Upper lobe of left lung (tissue), 4 donors: Measurements from ENCODE around the gene HEATR5B.

Source experiments
- EP300 ChIP-seq, 4 donors: sonication (generic); formaldehyde crosslinking; IDR thresholded peaks; one replicate each; pipeline ENCODE4 v1.5.1; 2017; ENCODE audit warnings: antibody characterized with exemption in 4 of 4, control low read depth in 2 of 4
- POLR2A ChIP-seq, 4 donors: fragments of 450-650 bp; IDR thresholded peaks; one replicate each; pipeline ENCODE4 v1.5.1; 2016 to 2017; ENCODE audit warnings: antibody characterized with exemption in 4 of 4, mild to moderate bottlenecking in 2 of 4
- POLR2AphosphoS5 ChIP-seq, 2 donors: sonication (generic); formaldehyde crosslinking; IDR thresholded peaks; one replicate each; pipeline ENCODE4 v1.5.1; 2017; ENCODE audit warnings: antibody characterized with exemption in 2 of 2
- TF ChIP-seq, protein P1 (sequence below), 6 experiments: fragments of 450-650 bp in 4 of 6; fragments of 200-600 bp in 2 of 6; sonication (generic) in 2 of 6; IDR thresholded peaks; one replicate each; pipeline ENCODE4 v1.5.1; 2016 to 2019; ENCODE audit warnings: antibody characterized with exemption in 6 of 6

DNA sequence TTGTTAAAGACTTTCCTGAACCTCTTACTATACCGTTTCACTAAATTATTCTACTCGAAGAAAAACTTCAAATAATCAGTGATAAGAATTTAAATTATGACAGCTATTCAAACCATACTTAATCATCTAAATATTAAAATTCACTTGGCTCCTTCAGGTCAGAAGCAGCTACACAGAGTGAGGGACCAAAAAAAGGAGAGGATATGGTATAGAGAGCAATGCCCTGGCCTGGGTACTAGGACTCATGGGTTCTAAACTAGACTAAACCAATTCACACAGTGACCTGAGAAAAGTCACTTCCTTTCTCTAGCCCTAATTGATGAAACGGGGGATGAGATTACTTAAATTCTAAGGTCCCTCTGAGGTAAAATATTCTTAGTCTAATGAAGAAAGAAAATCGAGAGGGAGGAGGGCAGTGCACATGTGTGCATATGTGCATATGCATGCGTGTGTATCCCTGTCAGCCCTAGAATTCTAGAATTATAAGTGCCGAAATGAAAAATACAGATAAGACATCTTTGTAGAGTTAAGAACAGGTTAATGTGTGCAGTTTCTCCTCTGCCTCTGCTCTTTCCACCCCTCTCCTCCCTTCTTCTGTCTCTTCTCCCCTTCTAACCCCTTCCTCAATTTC, 129.1 kb downstream of the HEATR5B start:
- TF ChIP-seq POLR2AphosphoS5 (IDR thresholded peaks at IDR 0.05) (no peak), EP300 (IDR thresholded peaks at IDR 0.05) (no peak), POLR2A (IDR thresholded peaks at IDR 0.05) (no peak)
- TF ChIP-seq, protein P1, sequence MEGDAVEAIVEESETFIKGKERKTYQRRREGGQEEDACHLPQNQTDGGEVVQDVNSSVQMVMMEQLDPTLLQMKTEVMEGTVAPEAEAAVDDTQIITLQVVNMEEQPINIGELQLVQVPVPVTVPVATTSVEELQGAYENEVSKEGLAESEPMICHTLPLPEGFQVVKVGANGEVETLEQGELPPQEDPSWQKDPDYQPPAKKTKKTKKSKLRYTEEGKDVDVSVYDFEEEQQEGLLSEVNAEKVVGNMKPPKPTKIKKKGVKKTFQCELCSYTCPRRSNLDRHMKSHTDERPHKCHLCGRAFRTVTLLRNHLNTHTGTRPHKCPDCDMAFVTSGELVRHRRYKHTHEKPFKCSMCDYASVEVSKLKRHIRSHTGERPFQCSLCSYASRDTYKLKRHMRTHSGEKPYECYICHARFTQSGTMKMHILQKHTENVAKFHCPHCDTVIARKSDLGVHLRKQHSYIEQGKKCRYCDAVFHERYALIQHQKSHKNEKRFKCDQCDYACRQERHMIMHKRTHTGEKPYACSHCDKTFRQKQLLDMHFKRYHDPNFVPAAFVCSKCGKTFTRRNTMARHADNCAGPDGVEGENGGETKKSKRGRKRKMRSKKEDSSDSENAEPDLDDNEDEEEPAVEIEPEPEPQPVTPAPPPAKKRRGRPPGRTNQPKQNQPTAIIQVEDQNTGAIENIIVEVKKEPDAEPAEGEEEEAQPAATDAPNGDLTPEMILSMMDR (IDR thresholded peaks at IDR 0.05), result no peak
